Measurements from ENCODE around the gene GNA12. TPM values are rescaled to one million over a fixed set of nuclear protein-coding genes. Genes with fewer than 3 reads are reported as not detected.
A peak's percentile ranks its signal among the peaks of the same experiment; 100 is the strongest.

GNA12 gene
- total RNA-seq, 1 donor from 2014 or later: 12.1 TPM

- H3K27me3 ChIP-seq (ENCODE audit: control insufficient read depth, insufficient read depth, low read length): no peaks in the 10 kb centered on the region
- TF ChIP-seq, protein P1, sequence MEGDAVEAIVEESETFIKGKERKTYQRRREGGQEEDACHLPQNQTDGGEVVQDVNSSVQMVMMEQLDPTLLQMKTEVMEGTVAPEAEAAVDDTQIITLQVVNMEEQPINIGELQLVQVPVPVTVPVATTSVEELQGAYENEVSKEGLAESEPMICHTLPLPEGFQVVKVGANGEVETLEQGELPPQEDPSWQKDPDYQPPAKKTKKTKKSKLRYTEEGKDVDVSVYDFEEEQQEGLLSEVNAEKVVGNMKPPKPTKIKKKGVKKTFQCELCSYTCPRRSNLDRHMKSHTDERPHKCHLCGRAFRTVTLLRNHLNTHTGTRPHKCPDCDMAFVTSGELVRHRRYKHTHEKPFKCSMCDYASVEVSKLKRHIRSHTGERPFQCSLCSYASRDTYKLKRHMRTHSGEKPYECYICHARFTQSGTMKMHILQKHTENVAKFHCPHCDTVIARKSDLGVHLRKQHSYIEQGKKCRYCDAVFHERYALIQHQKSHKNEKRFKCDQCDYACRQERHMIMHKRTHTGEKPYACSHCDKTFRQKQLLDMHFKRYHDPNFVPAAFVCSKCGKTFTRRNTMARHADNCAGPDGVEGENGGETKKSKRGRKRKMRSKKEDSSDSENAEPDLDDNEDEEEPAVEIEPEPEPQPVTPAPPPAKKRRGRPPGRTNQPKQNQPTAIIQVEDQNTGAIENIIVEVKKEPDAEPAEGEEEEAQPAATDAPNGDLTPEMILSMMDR (IDR thresholded peaks at IDR 0.05; ENCODE audit: insufficient read depth, low read length, severe bottlenecking): no peak
- H3K4me3 ChIP-seq (ENCODE audit: low read depth, low read length): no peak overlapping the region
- DNase-seq (ENCODE audit: low read depth): no peak
- H3K36me3 ChIP-seq (ENCODE audit: control insufficient read depth, insufficient read depth, low read length): peaks cover 21% of the 10 kb centered on the region
- FAIRE-seq: no peak
Measured at GRCh38 chr7:2792235-2792634, 51.9 kb downstream of the GNA12 start.

DNA sequence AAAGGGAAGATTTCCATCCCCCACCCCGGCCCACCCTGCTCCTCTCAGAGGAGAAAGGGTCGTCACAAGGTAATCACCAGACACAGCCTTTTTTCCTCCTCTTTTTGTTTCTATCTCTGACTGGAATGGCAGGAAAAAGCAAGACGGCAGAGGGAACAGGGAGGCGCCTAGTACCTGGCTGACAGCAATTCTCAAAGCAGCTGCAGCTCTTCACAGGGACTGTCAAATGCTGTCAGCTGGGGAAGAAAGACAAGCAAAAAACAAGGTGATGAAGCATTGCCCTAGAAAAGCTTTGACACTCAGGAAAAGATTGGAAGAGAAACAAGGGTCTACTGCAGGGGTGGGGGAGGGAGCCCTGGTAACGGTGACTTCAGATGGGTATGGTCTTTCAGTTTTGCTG, 52.7 kb downstream of the GNA12 start:
- Histone ChIP-seq H3K27me3 (ENCODE audit: control insufficient read depth, insufficient read depth, low read length) (no peaks in the 10 kb centered on the region), H3K36me3 (ENCODE audit: control insufficient read depth, insufficient read depth, low read length) (peaks cover 21% of the 10 kb centered on the region), H3K4me3 (ENCODE audit: low read depth, low read length) (no peak overlapping the region)
- FAIRE-seq: no peak
- no peak for DNase-seq (ENCODE audit: low read depth)
- TF ChIP-seq, protein P1 (IDR thresholded peaks at IDR 0.05; ENCODE audit: insufficient read depth, low read length, severe bottlenecking): no peak

DNA sequence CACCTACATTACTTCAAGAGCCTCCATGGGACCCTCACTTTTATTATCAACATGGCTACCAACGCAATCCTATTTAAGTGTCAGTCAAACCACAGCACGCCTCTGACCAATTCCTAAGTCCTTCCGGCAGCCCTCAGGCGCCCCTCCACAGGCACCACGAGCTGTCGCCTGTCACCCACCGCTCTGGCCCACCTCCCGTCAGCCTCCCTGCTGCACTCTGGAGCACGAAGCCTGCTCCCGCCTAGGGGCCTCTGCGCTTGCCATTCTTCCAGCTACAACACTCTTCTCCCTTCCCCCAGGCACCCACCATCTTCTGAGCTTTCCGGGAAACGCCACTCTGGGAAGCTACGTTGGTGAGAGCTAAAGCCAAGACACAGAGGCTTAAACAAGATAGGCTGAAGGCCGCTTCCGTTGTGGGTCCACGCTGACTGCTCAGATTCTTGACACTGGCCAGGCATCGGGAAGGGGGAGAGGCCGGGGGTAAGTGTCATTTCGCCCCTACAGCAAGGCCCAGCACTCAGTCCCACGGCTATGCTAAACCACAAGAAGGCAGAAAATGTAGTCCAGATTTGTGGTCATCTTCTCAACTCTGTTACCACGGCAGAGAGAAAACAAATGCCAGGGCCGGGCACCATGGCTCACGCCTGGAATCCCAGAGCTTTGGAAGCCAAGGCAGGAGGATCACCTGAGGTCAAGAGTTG, 56.7 kb downstream of the GNA12 start:
- Histone ChIP-seq H3K36me3 (ENCODE audit: control insufficient read depth, insufficient read depth, low read length) (peaks cover 16% of the 10 kb centered on the region), H3K4me3 (ENCODE audit: low read depth, low read length) (no peak overlapping the region), H3K27me3 (ENCODE audit: control insufficient read depth, insufficient read depth, low read length) (no peaks in the 10 kb centered on the region)
- DNase-seq (ENCODE audit: low read depth) (no peak), FAIRE-seq (no peak)
- TF ChIP-seq, protein P1 (IDR thresholded peaks at IDR 0.05; ENCODE audit: insufficient read depth, low read length, severe bottlenecking): no peak

DNA sequence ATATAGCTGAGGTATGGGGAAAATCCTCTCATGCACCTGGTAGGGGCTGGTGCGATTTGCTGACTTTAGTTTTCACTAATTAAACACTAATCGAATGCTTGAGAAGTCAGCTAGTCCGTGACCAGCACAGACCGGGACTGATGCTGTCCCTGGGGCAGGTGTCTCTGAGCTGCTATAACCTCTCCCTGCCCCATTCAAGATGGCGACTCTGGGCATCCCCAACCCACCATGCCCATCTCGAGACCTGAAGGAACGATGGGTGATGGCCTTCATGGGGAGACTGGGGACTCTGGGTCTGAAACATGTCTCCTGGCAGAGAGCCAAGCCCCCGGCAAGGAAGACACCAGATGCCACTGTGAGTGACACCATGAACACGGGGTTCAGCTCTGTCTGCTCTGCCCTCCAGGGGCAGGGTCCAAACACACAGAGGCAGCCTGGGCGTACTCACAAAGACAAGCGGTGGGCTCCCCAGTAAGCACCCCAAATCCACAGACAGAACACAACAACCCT, 57.4 kb downstream of the GNA12 start:
- DNase-seq (ENCODE audit: low read depth): no peak
- TF ChIP-seq, protein P1 (IDR thresholded peaks at IDR 0.05; ENCODE audit: insufficient read depth, low read length, severe bottlenecking): no peak
- FAIRE-seq: no peak
- Histone ChIP-seq H3K36me3 (ENCODE audit: control insufficient read depth, insufficient read depth, low read length) (peaks cover 12% of the 10 kb centered on the region), H3K4me3 (ENCODE audit: low read depth, low read length) (no peak overlapping the region), H3K27me3 (ENCODE audit: control insufficient read depth, insufficient read depth, low read length) (no peaks in the 10 kb centered on the region)

GRCh38 chr7:2785071-2785500, 59.0 kb downstream of the GNA12 start:
- H3K36me3 ChIP-seq (ENCODE audit: control insufficient read depth, insufficient read depth, low read length): peaks cover 12% of the 10 kb centered on the region
- FAIRE-seq (no peak), DNase-seq (ENCODE audit: low read depth) (peak; percentile 21)

More at GRCh38 chr7:2785071-2785500, 59.0 kb downstream of the GNA12 start:
- no peak overlapping the region for H3K4me3 ChIP-seq (ENCODE audit: low read depth, low read length)
- H3K27me3 ChIP-seq (ENCODE audit: control insufficient read depth, insufficient read depth, low read length): no peaks in the 10 kb centered on the region
- TF ChIP-seq, protein P1 (IDR thresholded peaks at IDR 0.05; ENCODE audit: insufficient read depth, low read length, severe bottlenecking): no peak
